ENCODE data around the gene MAP3K8.

MAP3K8 gene

DNA sequence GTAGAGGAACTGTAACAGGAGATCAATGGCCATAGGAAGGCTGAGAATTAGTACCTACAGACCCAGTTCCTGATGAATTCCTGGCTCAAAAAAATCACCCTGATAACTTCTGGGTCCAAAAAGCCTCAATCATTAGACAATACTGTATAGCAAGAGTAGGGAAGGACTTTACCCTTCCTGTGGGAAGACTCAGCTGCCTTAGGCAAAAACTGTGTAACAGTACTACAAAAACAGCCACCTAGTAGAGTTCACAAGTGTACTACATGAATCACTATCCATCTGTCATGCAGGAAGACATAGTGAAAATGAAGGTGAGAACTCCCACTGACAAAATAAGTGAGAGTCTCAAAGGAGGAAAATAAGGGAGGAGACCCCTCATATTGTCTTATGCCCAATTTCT is 47.6 kb downstream of the MAP3K8 start:
- TF ChIP-seq POLR2AphosphoS5 (IDR thresholded peaks at IDR 0.05; ENCODE audit: low read depth, low read length) (no peak), FOXP2 (optimal IDR thresholded peaks at IDR 0.05; ENCODE audit: borderline replicate concordance, extremely low read depth, extremely low read length, insufficient read depth) (no peak), TAF1 (IDR thresholded peaks at IDR 0.05; ENCODE audit: borderline replicate concordance, insufficient read depth, low read length) (no peak), SIN3A (IDR thresholded peaks at IDR 0.05; ENCODE audit: borderline replicate concordance, insufficient read depth, low read length) (no peak)
- TF ChIP-seq, protein P1, sequence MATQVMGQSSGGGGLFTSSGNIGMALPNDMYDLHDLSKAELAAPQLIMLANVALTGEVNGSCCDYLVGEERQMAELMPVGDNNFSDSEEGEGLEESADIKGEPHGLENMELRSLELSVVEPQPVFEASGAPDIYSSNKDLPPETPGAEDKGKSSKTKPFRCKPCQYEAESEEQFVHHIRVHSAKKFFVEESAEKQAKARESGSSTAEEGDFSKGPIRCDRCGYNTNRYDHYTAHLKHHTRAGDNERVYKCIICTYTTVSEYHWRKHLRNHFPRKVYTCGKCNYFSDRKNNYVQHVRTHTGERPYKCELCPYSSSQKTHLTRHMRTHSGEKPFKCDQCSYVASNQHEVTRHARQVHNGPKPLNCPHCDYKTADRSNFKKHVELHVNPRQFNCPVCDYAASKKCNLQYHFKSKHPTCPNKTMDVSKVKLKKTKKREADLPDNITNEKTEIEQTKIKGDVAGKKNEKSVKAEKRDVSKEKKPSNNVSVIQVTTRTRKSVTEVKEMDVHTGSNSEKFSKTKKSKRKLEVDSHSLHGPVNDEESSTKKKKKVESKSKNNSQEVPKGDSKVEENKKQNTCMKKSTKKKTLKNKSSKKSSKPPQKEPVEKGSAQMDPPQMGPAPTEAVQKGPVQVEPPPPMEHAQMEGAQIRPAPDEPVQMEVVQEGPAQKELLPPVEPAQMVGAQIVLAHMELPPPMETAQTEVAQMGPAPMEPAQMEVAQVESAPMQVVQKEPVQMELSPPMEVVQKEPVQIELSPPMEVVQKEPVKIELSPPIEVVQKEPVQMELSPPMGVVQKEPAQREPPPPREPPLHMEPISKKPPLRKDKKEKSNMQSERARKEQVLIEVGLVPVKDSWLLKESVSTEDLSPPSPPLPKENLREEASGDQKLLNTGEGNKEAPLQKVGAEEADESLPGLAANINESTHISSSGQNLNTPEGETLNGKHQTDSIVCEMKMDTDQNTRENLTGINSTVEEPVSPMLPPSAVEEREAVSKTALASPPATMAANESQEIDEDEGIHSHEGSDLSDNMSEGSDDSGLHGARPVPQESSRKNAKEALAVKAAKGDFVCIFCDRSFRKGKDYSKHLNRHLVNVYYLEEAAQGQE (IDR thresholded peaks at IDR 0.05; ENCODE audit: insufficient read depth in 1 of 2, low read depth in 2 of 2, low read length in 2 of 2) = no peak

DNA sequence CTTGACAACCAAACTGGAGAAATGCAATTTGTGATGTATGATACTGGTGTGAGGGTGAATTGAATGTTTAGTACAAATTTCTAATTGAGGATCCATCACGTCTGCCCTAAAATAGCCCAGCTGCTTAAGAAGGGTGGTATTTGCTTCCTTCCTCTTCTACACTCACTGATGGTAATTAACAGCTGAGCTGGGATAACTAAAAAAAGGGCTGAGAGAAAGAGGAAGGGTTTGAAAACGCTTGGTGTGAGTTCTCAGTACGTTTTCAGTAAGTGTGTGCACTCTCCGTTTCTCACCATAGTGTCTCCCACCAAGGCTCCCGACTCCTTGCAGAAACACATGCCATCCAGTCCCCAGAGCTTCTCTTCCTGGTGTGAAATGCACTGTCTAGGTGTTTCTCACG is 54.3 kb downstream of the MAP3K8 start:
- TF ChIP-seq FOXP2 (optimal IDR thresholded peaks at IDR 0.05; ENCODE audit: borderline replicate concordance, extremely low read depth, extremely low read length, insufficient read depth) (no peak), TAF1 (IDR thresholded peaks at IDR 0.05; ENCODE audit: borderline replicate concordance, insufficient read depth, low read length) (no peak), SIN3A (IDR thresholded peaks at IDR 0.05; ENCODE audit: borderline replicate concordance, insufficient read depth, low read length) (no peak), POLR2AphosphoS5 (IDR thresholded peaks at IDR 0.05; ENCODE audit: low read depth, low read length) (no peak)
- TF ChIP-seq, protein P1 (IDR thresholded peaks at IDR 0.05; ENCODE audit: insufficient read depth in 1 of 2, low read depth in 2 of 2, low read length in 2 of 2) = no peak

DNA sequence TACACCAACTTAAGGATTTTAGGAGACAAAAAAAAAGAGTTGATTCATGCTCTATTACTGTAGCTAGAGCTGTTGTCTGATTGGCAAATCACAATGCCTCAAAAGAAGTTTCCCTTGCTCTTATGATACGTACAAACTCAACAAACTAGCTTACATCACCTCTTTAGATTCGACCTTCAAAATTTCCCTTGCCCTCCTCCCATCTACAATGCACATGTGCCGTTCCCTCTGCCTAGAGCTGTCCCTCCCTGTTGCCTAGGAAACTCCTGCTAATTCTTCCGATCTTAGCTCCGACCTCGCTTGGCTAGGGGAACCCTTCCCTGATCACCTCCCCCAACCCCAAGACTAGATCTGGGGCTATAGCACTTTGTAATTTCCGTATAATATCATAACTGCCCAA is 55.4 kb downstream of the MAP3K8 start:
- TF ChIP-seq POLR2AphosphoS5 (IDR thresholded peaks at IDR 0.05; ENCODE audit: low read depth, low read length) (no peak), SIN3A (IDR thresholded peaks at IDR 0.05; ENCODE audit: borderline replicate concordance, insufficient read depth, low read length) (no peak), TAF1 (IDR thresholded peaks at IDR 0.05; ENCODE audit: borderline replicate concordance, insufficient read depth, low read length) (no peak), FOXP2 (optimal IDR thresholded peaks at IDR 0.05; ENCODE audit: borderline replicate concordance, extremely low read depth, extremely low read length, insufficient read depth) (no peak)
- TF ChIP-seq, protein P1 (IDR thresholded peaks at IDR 0.05; ENCODE audit: insufficient read depth in 1 of 2, low read depth in 2 of 2, low read length in 2 of 2) = no peak

DNA sequence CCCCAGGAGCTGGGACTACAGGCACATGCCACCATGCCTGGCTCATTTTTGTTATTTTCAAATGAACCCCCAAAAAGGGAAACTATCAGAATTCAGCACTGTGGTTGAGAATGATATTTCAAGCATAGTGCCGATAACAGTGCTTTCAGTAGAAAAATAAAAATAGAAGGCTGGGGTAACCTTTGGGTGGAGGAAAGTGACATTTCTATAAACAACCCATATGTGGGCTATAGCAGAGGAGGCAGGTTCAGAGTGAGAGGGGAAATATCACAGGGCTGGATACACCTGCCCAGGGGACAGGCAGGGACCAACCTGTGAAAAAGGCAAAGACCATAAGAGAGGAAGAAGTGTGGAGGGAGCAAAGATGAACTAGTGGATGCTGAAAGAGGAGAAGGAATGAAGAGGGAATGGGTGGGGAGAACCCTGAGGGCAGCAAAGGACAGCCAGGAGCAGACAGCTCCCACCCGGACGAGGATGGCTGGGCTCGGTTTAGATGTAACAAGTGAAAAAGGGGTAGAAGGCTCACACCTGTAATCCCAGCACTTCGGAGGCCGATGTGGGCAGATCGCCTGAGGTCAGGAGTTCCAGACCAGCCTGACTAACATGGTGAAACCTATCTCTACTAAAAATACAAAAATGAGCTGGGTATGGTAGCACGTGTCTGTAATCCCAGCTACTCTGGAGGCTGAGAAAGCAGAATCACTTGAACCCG is 56.5 kb downstream of the MAP3K8 start:
- TF ChIP-seq, protein P1 (IDR thresholded peaks at IDR 0.05; ENCODE audit: insufficient read depth in 1 of 2, low read depth in 2 of 2, low read length in 2 of 2) = no peak
- no peak for TF ChIP-seq SIN3A (IDR thresholded peaks at IDR 0.05; ENCODE audit: borderline replicate concordance, insufficient read depth, low read length)
- TF ChIP-seq POLR2AphosphoS5 (IDR thresholded peaks at IDR 0.05; ENCODE audit: low read depth, low read length) = no peak
- TF ChIP-seq TAF1 (IDR thresholded peaks at IDR 0.05; ENCODE audit: borderline replicate concordance, insufficient read depth, low read length) = no peak
- no peak for TF ChIP-seq FOXP2 (optimal IDR thresholded peaks at IDR 0.05; ENCODE audit: borderline replicate concordance, extremely low read depth, extremely low read length, insufficient read depth)
